ENCODE data around the gene PATZ1. TPM values are rescaled to one million over a fixed set of nuclear protein-coding genes. Genes with fewer than 3 reads are reported as not detected.

PATZ1 gene
- total RNA-seq, result 12.5 and 13.6 TPM in 2 replicates

GRCh38 chr22:31346255-31346732 is at the start of gene PATZ1:
Gene PATZ1 (minus strand): TSS chr22:31346346. CDS start chr22:31345602, 744 bp downstream.

GRCh38 chr22:31292236-31292989 is 53.7 kb downstream of the PATZ1 start, which contains the start of gene PIK3IP1:
Gene PIK3IP1 (minus strand): TSS chr22:31292488. CDS start chr22:31292344, 144 bp downstream.

Small RNA genes lying within 50 kb of the gene (small RNA-seq; reads per million reads assigned to genes)
- not detected for gene RNA5SP496
- not detected for gene RNU6-338P

Other genes with a start within 250 kb of the PATZ1 start
- gene SELENOM, start 238.8 kb downstream of the PATZ1 start, total RNA-seq, result 30.1 and 74.2 TPM in 2 replicates
- under 0.01 and 0.39 TPM in 2 replicates for gene INPP5J, start 223.4 kb downstream of the PATZ1 start, total RNA-seq
- 0.20 TPM in 1 of 2 replicates, not detected in the other for gene PLA2G3, start 205.8 kb downstream of the PATZ1 start, total RNA-seq
- gene RNF185, start 186.2 kb downstream of the PATZ1 start, total RNA-seq, result 26.1 and 29.5 TPM in 2 replicates
- gene LIMK2, start 134.0 kb downstream of the PATZ1 start, total RNA-seq, result 9.6 and 13.6 TPM in 2 replicates
- gene PIK3IP1, start 53.9 kb downstream of the PATZ1 start, total RNA-seq, result 5.3 and 12.9 TPM in 2 replicates
- gene DRG1, start 53.3 kb upstream of the PATZ1 start, total RNA-seq, result 77.2 and 83.4 TPM in 2 replicates
- 9.2 and 9.6 TPM in 2 replicates for gene EIF4ENIF1, start 143.5 kb upstream of the PATZ1 start, total RNA-seq
- 12.9 and 25.0 TPM in 2 replicates for gene SFI1, start 150.2 kb upstream of the PATZ1 start, total RNA-seq